Fibroblast of lung (primary cell): ENCODE results near the gene ZNF333. TPM values are rescaled to one million over a fixed set of nuclear protein-coding genes. Genes with fewer than 3 reads are reported as not detected.

ENCODE experiments used
- DNase-seq, 2 donors: peaks; one replicate each; pipeline versions ENCODE4 v3.0.0 to v3.0.0-alpha.2; 2010; ENCODE audit warnings: low read depth in 2 of 2
- H2AFZ ChIP-seq: 2 replicates; pipeline ENCODE4 v1.5.1; 2012; ENCODE audit warnings: low read length, control low read depth, inconsistent platforms
- H3K27ac ChIP-seq: 2 replicates; pipeline ENCODE4 v1.5.1; 2011; ENCODE audit warnings: low read length, control low read depth; ENCODE audit not compliant: insufficient read depth
- H3K27me3 ChIP-seq: 2 replicates; pipeline ENCODE4 v1.5.1; 2011; ENCODE audit warnings: mild to moderate bottlenecking, low read length; ENCODE audit not compliant: control insufficient read depth, insufficient read depth
- H3K36me3 ChIP-seq: 2 replicates; pipeline ENCODE4 v1.5.1; 2011; ENCODE audit warnings: low read length; ENCODE audit not compliant: control insufficient read depth, insufficient read depth
- H3K4me1 ChIP-seq: 2 replicates; pipeline ENCODE4 v1.5.1; 2011; ENCODE audit warnings: low read length; ENCODE audit not compliant: control insufficient read depth, insufficient read depth; ENCODE audit errors: extremely low read depth
- H3K4me2 ChIP-seq: 2 replicates; pipeline ENCODE4 v1.5.1; 2011; ENCODE audit warnings: low read length, control low read depth; ENCODE audit not compliant: insufficient read depth; ENCODE audit errors: extremely low read depth
- H3K4me3 ChIP-seq, 4 experiments: fragments of 200-600 bp in 1 of 4; sonication (generic) in 1 of 4; replicated peaks in 1 of 4; 2 replicates each; pipeline ENCODE4 v1.5.1; 2011 to 2016; ENCODE audit warnings: low read length in 4 of 4, low read depth in 3 of 4, mild to moderate bottlenecking in 3 of 4, control low read depth in 2 of 4, inconsistent platforms in 1 of 4, mixed read lengths in 1 of 4; ENCODE audit not compliant: insufficient read depth in 1 of 4; ENCODE audit errors: control extremely low read depth in 1 of 4
- H3K79me2 ChIP-seq: 2 replicates; pipeline ENCODE4 v1.5.1; 2012; ENCODE audit warnings: mild to moderate bottlenecking, low read length, inconsistent platforms; ENCODE audit not compliant: control insufficient read depth, insufficient read depth
- H3K9ac ChIP-seq: 2 replicates; pipeline ENCODE4 v1.5.1; 2011; ENCODE audit warnings: mild to moderate bottlenecking, low read length, control low read depth; ENCODE audit not compliant: insufficient read depth
- H3K9me3 ChIP-seq: 2 replicates; pipeline ENCODE4 v1.5.1; 2012; ENCODE audit warnings: low read depth, low read length; ENCODE audit not compliant: control insufficient read depth, insufficient read depth
- H4K20me1 ChIP-seq: 2 replicates; pipeline ENCODE4 v1.5.1; 2011; ENCODE audit warnings: low read length; ENCODE audit not compliant: control insufficient read depth, insufficient read depth; ENCODE audit errors: extremely low read depth
- EZH2 ChIP-seq: IDR thresholded peaks from 2 replicates; pipeline ENCODE4 v1.5.1; 2012; ENCODE audit warnings: low read length, control low read depth, mild to moderate bottlenecking; ENCODE audit errors: missing control alignments
- polyA plus RNA-seq, 2 donors: library from polyadenylated mRNA; depleted of rRNA in 1 of 2; stranded (reverse) in 1 of 2; unstranded in 1 of 2; fragments of >200 nt; gene quantifications; 2 replicates each; pipeline ENCODE4 v1.2.1, GENCODE V29; 2011 to 2012; ENCODE audit warnings: missing spikeins in 1 of 2
- total RNA-seq: library from RNA; depleted of rRNA; stranded (reverse); fragments of >200 nt; gene quantifications from 2 replicates; pipeline ENCODE4 v1.2.1, GENCODE V29; 2014
- TF ChIP-seq, protein P1 (sequence below), 2 donors: IDR thresholded peaks in 1 of 2; conservative IDR thresholded peaks in 1 of 2; 1 replicate in 1 of 2; 2 replicates in 1 of 2; pipeline ENCODE4 v1.5.1; 2011 to 2012; ENCODE audit warnings: low read length in 2 of 2, control low read depth in 1 of 2, inconsistent platforms in 1 of 2, low read depth in 1 of 2, mild to moderate bottlenecking in 1 of 2

The ZNF333 gene
- total and polyA plus RNA-seq, 2 donors (not counting 1 experiment from before 2014, with no cell fraction given): 10.0 to 26.9 TPM

DNA sequence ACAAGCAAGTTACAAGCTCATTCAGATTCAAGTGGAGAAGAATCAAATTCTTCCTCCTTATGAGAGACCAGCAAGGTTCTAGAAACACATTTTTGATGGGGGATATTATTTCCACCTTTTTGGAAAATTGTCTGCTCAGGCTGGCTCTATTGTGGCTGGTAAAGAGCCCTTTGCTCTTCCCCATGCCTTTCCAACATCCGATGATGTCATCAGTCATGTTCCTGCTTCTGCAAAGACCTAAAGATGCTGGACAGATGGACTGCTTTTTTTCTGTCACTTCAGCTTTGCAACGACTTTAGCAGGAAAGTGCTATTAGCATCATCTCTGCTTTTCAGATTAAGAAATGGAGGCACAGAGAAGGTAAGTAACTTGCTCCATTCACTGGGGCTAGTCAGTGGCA is 19.4 kb upstream of the ZNF333 start:
- Histone ChIP-seq H4K20me1 (no peaks in the 10 kb centered on the region), H3K4me1 (no peaks in the 10 kb centered on the region), H3K27ac (no peak overlapping the region), H3K9ac (no peak overlapping the region), H3K79me2 (no peaks in the 10 kb centered on the region), H3K27me3 (no peaks in the 10 kb centered on the region), H3K4me3 (no peak overlapping the region), H3K9me3 (no peaks in the 10 kb centered on the region), H3K4me2 (no peak overlapping the region), H3K36me3 (no peaks in the 10 kb centered on the region), H2AFZ (no peak overlapping the region)
- TF ChIP-seq EZH2: no peak
- TF ChIP-seq, protein P1, sequence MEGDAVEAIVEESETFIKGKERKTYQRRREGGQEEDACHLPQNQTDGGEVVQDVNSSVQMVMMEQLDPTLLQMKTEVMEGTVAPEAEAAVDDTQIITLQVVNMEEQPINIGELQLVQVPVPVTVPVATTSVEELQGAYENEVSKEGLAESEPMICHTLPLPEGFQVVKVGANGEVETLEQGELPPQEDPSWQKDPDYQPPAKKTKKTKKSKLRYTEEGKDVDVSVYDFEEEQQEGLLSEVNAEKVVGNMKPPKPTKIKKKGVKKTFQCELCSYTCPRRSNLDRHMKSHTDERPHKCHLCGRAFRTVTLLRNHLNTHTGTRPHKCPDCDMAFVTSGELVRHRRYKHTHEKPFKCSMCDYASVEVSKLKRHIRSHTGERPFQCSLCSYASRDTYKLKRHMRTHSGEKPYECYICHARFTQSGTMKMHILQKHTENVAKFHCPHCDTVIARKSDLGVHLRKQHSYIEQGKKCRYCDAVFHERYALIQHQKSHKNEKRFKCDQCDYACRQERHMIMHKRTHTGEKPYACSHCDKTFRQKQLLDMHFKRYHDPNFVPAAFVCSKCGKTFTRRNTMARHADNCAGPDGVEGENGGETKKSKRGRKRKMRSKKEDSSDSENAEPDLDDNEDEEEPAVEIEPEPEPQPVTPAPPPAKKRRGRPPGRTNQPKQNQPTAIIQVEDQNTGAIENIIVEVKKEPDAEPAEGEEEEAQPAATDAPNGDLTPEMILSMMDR (conservative IDR thresholded peaks at IDR 0.05 in 1 of 2, IDR thresholded peaks at IDR 0.05 in 1 of 2; ENCODE audit: low read depth in 1 of 2, low read length in 2 of 2): no peak
- DNase-seq: no peak

- no peak for DNase-seq
- TF ChIP-seq, protein P1 (conservative IDR thresholded peaks at IDR 0.05 in 1 of 2, IDR thresholded peaks at IDR 0.05 in 1 of 2; ENCODE audit: low read depth in 1 of 2, low read length in 2 of 2): no peak
- TF ChIP-seq EZH2: no peak
- no peak overlapping the region for H3K27ac ChIP-seq
Measured at GRCh38 chr19:14672188-14672872, 17.5 kb upstream of the ZNF333 start.

GRCh38 chr19:14673088-14673487 is 16.8 kb upstream of the ZNF333 start:
- no peak overlapping the region for H3K9ac ChIP-seq
- H3K27me3 ChIP-seq: no peaks in the 10 kb centered on the region
- H3K4me3 ChIP-seq: no peak overlapping the region
- no peaks in the 10 kb centered on the region for H4K20me1 ChIP-seq
- DNase-seq: no peak
- no peaks in the 10 kb centered on the region for H3K9me3 ChIP-seq
- H3K27ac ChIP-seq: no peak overlapping the region
- no peaks in the 10 kb centered on the region for H3K36me3 ChIP-seq
- no peak overlapping the region for H3K4me2 ChIP-seq
- no peak overlapping the region for H2AFZ ChIP-seq
- TF ChIP-seq, protein P1 (conservative IDR thresholded peaks at IDR 0.05 in 1 of 2, IDR thresholded peaks at IDR 0.05 in 1 of 2; ENCODE audit: low read depth in 1 of 2, low read length in 2 of 2): no peak
- TF ChIP-seq EZH2: no peak
- H3K4me1 ChIP-seq: no peaks in the 10 kb centered on the region
- no peaks in the 10 kb centered on the region for H3K79me2 ChIP-seq

More at GRCh38 chr19:14672188-14672872, 17.5 kb upstream of the ZNF333 start:
- H3K4me1 ChIP-seq: no peaks in the 10 kb centered on the region
- no peaks in the 10 kb centered on the region for H3K27me3 ChIP-seq
- no peak overlapping the region for H3K4me3 ChIP-seq
- no peak overlapping the region for H3K9ac ChIP-seq
- no peak overlapping the region for H2AFZ ChIP-seq
- no peak overlapping the region for H3K4me2 ChIP-seq
- no peaks in the 10 kb centered on the region for H4K20me1 ChIP-seq
- no peaks in the 10 kb centered on the region for H3K36me3 ChIP-seq
- no peaks in the 10 kb centered on the region for H3K9me3 ChIP-seq
- no peaks in the 10 kb centered on the region for H3K79me2 ChIP-seq
